Measurements from ENCODE around the gene ADAMTSL1.

GRCh38 chr9:18857334-18857733, 383.4 kb downstream of the ADAMTSL1 start:
- TF ChIP-seq, protein P1, sequence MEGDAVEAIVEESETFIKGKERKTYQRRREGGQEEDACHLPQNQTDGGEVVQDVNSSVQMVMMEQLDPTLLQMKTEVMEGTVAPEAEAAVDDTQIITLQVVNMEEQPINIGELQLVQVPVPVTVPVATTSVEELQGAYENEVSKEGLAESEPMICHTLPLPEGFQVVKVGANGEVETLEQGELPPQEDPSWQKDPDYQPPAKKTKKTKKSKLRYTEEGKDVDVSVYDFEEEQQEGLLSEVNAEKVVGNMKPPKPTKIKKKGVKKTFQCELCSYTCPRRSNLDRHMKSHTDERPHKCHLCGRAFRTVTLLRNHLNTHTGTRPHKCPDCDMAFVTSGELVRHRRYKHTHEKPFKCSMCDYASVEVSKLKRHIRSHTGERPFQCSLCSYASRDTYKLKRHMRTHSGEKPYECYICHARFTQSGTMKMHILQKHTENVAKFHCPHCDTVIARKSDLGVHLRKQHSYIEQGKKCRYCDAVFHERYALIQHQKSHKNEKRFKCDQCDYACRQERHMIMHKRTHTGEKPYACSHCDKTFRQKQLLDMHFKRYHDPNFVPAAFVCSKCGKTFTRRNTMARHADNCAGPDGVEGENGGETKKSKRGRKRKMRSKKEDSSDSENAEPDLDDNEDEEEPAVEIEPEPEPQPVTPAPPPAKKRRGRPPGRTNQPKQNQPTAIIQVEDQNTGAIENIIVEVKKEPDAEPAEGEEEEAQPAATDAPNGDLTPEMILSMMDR (tag by site-specific recombination; IDR thresholded peaks at IDR 0.05), result no peak
- TF ChIP-seq MYNN (tag by site-specific recombination; IDR thresholded peaks at IDR 0.05; ENCODE audit: borderline replicate concordance) (no peak), ZNF596 (tag by site-specific recombination; IDR thresholded peaks at IDR 0.05) (no peak), ZNF501 (tag by site-specific recombination; IDR thresholded peaks at IDR 0.05) (no peak), ZNF10 (tag by site-specific recombination; IDR thresholded peaks at IDR 0.05) (no peak)
